ENCODE results near the gene SLC24A3. TPM values are rescaled to one million over a fixed set of nuclear protein-coding genes. Genes with fewer than 3 reads are reported as not detected.

SLC24A3 gene
- total and polyA plus RNA-seq, 12 donors = 0.21 to 2.6 (median 0.84) TPM

GRCh38 chr20:19598117-19598850, 385.8 kb downstream of the SLC24A3 start:
- intact Hi-C loops (cut with DNase I) = no loop called here
- H3K27me3 ChIP-seq = peaks cover 0 to 9% (median 0%) of the 10 kb centered on the region in 7 donors
- no peak overlapping the region for H3K4me3 ChIP-seq
- ATAC-seq (no peak), DNase-seq (no peak)
- H3K36me3 ChIP-seq = no peaks in the 10 kb centered on the region
- no peak overlapping the region for H3K27ac ChIP-seq
- no peaks in the 10 kb centered on the region for H3K4me1 ChIP-seq
- no peaks in the 10 kb centered on the region for H3K9me3 ChIP-seq
- TF ChIP-seq CTCF (IDR thresholded peaks at IDR 0.05) = no peak
- 58 to 65% methylated on average over 4 of the region's 4 CpGs for WGBS, 2 donors

DNA sequence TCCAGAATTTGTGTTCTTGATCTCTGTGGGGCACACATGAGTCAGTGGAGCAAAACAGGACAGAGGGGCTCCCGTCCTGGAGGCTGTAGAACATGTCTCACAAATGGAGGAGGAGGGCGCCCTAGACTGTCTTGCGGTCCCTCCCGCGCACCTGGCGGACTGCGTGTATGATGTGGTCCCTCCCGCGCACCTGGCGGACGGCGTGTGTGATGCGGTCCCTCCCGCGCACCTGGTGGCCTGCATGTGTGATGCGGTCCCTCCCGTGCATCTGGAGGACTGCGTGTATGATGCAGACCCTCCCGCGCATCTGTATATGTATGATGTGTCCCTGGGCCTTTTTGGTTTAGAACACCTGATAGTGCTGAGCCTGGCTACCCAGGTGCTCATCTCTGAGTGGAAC, 386.8 kb downstream of the SLC24A3 start:
- no peaks in the 10 kb centered on the region for H3K9me3 ChIP-seq
- DNase-seq (no peak), ATAC-seq (no peak)
- 95 to 98% methylated on average over 20 of the region's 20 CpGs for WGBS, 2 donors
- H3K27ac ChIP-seq = no peak overlapping the region
- no peaks in the 10 kb centered on the region for H3K36me3 ChIP-seq
- TF ChIP-seq CTCF (IDR thresholded peaks at IDR 0.05) = no peak
- no peak overlapping the region for H3K4me3 ChIP-seq
- H3K27me3 ChIP-seq = peaks cover 0 to 5% (median 0%) of the 10 kb centered on the region in 7 donors
- intact Hi-C loops (cut with DNase I) = no loop called here
- H3K4me1 ChIP-seq = no peaks in the 10 kb centered on the region

DNA sequence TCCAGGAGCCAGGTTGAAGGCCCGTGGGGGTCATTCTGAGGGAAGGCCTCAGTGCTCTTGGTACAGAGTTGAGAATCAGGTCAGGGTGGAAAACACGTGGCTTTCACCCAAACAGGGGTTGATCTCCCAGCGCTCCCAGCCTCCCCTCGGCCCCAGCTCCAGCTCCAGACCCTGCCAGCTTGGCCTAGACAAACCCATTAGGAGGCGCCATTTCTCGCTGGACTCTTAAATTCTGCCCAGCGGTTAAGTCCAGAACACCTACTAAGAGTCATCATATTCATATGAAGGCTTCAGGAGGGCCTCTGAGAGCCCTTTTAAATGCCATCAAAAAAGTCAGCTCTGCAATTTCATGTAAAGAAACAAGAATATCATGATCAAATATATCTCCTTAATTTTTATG, 387.6 kb downstream of the SLC24A3 start:
- 71 to 84% methylated on average over 7 of the region's 7 CpGs for WGBS, 2 donors
- intact Hi-C loops (cut with DNase I) = no loop called here
- Histone ChIP-seq H3K9me3 (no peaks in the 10 kb centered on the region), H3K27ac (no peak overlapping the region), H3K36me3 (no peaks in the 10 kb centered on the region), H3K4me1 (no peaks in the 10 kb centered on the region), H3K27me3 (peaks cover 0 to 5% (median 0%) of the 10 kb centered on the region in 7 donors), H3K4me3 (no peak overlapping the region)
- ATAC-seq = no peak
- no peak for TF ChIP-seq CTCF (IDR thresholded peaks at IDR 0.05)
- no peak for DNase-seq

GRCh38 chr20:19601126-19601810, 388.8 kb downstream of the SLC24A3 start:
- H3K27ac ChIP-seq = no peak overlapping the region
- H3K9me3 ChIP-seq = no peaks in the 10 kb centered on the region
- intact Hi-C loops (cut with DNase I) = no loop called here
- DNase-seq (no peak), ATAC-seq (no peak)
- no peaks in the 10 kb centered on the region for H3K36me3 ChIP-seq
- no peaks in the 10 kb centered on the region for H3K4me1 ChIP-seq
- H3K4me3 ChIP-seq = no peak overlapping the region
- WGBS, 2 donors = 69 to 73% methylated on average over 9 of the region's 9 CpGs
- peaks cover 0 to 5% (median 0%) of the 10 kb centered on the region in 7 donors for H3K27me3 ChIP-seq
- no peak for TF ChIP-seq CTCF (IDR thresholded peaks at IDR 0.05)
